GM18907 (cell line): ENCODE measurements around the gene DPP6.

ENCODE experiments used
- ATAC-seq: cut with Tn5 transposase; IDR thresholded peaks from one replicate; pipeline ENCODE4 v1.9.1; 2021; ENCODE audit warnings: mild to moderate bottlenecking, moderate library complexity; ENCODE audit not compliant: unreplicated experiment

The DPP6 gene

GRCh38 chr7:154783281-154783909 lies 731.2 kb downstream of the DPP6 start:
- no peak for ATAC-seq

- ATAC-seq = no peak
Observed at GRCh38 chr7:154785898-154786297, 733.7 kb downstream of the DPP6 start.

DNA sequence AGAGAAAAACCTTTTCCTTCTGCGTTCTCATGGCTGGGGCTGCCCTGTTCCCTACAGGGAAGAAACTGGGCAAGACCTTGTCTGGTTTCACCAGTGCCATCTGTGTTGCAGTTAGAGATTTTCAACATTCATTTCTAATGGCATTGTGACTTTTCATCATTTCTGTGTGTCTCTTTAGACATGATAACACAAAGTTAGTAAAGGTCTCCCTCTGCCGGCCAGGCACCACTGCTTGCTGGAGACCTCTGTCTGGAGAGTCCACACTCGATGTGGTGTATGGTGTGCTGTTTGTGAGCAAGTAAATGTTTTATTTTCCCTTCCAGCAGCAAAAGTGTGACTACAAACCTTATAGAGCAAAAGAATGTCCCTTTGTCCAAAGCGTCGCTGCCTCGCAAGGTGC lies 737.2 kb downstream of the DPP6 start:
- ATAC-seq = no peak

DNA sequence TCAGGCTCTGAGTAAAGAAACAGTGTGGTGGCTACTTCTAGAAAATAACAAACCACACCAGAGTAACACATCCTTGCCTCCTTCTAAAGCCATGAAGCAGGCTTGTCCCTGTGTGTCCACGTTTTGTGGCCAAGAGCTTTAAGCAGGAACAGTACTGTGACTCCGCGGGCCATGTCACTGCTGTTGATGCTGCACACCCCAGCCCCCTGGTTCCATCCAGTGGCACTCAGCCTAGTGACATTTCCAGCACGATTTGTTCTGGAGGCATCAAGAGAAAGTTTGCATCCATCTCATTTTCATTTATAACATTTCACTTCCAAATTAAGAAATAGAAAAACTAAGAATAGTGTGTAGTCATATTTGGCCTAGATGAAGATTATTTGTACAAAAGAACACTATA lies 739.4 kb downstream of the DPP6 start:
- ATAC-seq = no peak

DNA sequence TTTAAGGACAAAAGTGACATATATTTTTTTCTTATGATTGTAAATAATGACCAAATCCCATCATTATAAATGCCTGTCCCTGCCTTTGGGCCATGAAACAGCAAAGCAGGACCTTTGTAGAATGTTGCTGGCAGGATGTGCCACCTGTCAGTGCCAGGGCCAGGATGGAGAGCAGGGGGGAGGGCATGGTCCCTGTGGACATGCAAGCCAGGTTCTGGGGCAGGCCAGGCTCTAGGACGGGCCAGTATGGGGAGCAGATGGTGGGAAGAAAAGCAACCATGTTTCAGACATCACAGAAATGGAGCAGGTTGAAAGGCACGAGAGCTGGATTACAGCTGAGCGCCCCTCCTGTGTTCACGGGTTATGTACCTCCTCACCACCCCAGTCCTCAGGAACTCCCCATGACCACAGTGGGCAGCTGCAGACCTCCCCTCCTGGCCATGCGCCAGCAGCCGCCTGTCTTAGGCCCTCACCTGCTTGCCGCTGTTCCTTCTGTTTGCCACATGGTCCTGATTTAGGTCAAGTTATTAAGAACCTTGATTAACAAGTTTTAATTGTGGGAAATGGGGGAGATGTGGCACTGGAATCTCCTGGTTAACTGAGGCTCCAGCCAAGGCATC lies 740.3 kb downstream of the DPP6 start:
- ATAC-seq = no peak

DNA sequence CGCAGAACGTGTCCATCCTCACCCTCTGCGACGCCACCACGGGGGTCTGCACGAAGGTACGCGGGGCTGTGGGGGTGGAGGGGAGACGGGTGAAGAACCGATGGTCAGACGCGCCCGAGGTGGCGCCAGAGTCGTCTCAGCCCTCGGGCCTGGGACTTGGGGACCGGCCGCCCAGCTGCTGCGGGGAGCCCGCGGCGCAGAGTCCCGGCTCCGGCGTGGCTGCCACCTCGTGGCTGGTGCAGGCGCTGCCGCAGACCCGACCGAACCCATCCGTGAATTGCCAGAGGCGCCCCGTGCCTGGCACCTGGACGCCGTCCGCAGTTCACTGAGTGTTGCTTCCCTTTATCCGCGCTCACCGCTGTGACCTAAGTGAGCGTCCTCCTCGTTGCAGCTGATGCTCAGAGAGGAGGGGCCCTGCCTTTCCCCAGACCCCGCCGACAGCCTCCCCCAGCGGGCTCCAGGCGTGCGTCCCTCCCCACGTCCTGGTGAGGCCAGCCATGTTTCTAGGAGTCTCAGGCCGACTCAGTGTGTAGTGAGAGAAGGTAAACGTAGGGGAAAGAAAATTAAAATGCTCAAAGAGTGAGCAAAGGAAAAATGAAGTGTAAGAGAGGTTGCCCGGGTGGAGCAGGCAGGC lies 742.1 kb downstream of the DPP6 start:
- ATAC-seq = peak; percentile 69

- ATAC-seq = no peak
Observed at GRCh38 chr7:154795014-154795413, 742.8 kb downstream of the DPP6 start.

DNA sequence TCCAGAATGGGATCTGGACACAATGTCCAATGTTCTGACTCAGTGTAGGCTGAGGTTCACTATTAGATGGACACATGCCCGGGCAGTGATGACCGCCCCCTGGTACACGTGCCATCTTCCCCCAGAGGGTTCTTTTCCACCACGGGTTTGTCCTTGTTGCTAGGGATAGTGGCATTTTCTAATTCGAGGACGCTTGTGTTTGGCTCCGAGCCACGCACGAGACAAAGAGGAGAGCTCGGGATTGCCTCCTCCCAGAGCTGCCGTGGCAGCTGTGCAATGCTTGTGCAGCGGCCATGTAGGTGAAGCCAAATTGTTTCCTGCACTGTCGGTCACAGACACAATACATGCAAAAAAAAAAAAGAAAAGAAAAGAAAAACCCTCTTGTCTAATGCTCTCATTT lies 743.2 kb downstream of the DPP6 start:
- ATAC-seq = no peak

- no peak for ATAC-seq
Observed at GRCh38 chr7:154804449-154804848, 752.3 kb downstream of the DPP6 start.

GRCh38 chr7:154812027-154812426 lies 759.8 kb downstream of the DPP6 start:
- no peak for ATAC-seq

DNA sequence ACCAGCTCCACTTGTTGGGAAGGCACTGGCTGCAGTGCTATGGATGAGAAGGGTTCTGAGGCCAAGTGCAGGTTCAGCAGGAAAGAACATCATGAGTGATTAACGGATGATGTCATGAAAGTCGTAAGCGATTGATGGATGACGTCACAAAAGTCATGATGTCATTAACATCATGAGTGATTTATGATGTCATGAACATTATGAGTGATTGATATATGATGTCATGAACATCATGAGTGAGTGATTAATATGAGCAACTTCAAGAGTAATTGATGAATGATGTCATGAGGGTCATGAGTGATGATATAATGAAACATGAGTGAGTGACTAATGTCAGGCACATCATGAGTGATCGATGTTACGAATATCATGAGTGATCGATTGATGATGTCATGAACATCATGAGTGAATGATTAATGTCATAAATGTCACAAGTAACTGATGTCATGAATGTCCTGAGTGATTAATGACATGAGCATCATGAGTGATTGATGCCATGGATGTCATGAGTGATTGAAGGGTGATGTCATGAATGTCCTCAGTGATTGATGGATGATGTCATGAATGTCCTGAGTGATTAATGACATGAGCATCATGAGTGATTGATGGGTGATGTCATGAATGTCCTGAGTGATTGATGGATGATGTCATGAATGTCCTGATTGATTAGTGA lies 765.2 kb downstream of the DPP6 start:
- ATAC-seq = no peak

- ATAC-seq = no peak
Observed at GRCh38 chr7:154827007-154827406, 774.8 kb downstream of the DPP6 start.

DNA sequence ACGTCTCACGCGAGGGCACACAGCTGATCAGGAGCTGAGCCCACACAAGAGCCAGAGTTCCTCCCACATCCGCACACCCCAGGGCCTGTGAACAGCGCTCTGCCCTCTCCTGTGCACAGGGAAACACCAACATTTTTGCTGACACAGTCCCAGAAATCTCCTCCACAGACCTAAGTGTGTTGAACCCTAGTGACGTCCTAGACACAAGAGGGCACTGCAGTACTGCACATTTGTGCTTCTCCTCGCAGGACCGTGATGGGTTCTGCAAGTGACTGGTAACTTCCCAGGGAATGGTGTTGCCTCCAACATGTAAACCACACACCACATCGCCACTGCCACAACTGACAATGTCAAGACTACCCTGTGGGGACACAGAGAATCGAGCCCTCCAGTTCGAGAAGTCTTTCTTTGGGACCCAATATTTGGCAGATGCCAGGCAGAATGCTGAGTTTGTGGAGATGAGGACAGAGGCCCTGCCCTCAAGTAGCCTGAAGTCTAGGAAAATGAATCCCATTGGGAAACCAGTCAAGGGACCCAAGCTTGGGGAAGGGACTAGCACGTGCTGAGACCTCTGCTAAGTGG lies 780.5 kb downstream of the DPP6 start:
- peak; percentile 67 for ATAC-seq

DNA sequence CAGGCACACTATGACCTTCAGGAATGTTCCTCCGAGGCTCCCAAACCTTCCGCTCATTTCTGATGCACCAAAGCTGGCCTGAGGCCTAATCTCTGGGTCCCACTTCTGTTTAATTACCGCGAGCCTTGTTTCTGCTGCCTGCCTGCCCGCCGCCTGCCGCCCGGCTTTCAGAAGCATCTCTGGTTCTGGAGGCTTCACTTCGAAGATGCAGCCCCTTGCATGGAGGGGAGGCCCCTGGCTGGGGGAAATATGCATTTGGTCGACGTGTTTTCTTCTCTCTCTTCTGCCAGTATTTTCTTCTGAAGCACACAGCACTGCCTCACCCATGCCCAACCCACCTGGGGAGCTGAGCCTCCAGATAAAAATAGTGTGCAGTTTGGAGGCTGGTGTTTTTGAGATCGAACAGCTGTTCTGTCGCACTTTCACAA lies 783.8 kb downstream of the DPP6 start:
- ATAC-seq = no peak

DNA sequence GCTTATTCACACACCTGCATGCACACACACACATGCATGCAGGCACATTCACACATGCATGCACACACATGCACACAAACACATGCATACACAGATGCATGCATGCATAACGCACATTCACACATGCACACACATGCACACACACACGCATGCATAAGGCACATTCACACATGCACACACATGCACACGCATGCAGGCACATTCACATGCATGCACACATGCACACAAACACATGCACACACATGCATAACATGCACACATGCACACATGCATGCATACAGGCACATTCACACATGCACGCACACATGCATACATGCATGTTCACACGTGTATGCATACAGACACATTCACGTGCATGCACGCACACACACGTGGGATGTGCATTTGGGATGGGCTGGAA lies 784.9 kb downstream of the DPP6 start:
- peak; percentile 1 for ATAC-seq

- peak; percentile 97 for ATAC-seq
Observed at GRCh38 chr7:154837622-154838021, 785.4 kb downstream of the DPP6 start.

DNA sequence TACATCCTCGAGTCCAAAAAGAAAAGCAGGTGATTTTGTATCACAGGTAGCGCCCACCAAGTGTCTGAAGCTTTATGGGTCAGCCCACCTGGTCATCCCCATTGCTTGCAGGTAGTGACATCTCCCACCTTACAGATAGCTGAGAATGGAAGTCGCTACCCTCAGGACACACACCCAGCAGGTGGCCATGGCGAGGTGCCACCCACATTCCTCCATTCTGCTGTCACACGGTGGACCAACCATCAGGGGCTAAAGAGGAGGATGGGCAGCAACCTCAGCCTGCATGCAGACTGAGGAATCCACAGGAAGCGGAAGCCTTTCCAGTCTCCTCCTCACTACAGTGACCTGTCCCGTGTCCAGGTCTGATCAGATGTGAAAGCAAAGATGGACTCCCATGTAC lies 787.9 kb downstream of the DPP6 start:
- no peak for ATAC-seq

GRCh38 chr7:154841731-154842331 lies 789.6 kb downstream of the DPP6 start:
- ATAC-seq = no peak

DNA sequence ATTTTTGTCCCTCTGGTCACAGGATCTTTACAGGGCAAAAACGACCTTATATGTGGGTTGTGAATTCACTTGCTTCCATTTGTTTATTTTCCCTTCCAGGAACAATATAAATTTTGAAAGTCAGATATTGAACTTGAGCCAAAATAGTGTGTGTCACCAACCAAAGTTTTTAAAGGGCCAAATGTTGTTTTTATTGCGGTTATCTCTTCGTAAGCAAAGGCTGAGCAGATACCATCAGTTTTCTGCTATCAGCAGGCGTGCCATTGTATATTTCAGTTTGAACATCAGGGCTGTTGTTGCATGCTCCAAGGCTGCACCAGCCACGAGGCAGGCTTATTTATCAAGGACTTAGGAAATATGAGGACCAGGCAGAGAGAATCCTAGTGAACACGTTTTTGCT lies 790.4 kb downstream of the DPP6 start:
- no peak for ATAC-seq

DNA sequence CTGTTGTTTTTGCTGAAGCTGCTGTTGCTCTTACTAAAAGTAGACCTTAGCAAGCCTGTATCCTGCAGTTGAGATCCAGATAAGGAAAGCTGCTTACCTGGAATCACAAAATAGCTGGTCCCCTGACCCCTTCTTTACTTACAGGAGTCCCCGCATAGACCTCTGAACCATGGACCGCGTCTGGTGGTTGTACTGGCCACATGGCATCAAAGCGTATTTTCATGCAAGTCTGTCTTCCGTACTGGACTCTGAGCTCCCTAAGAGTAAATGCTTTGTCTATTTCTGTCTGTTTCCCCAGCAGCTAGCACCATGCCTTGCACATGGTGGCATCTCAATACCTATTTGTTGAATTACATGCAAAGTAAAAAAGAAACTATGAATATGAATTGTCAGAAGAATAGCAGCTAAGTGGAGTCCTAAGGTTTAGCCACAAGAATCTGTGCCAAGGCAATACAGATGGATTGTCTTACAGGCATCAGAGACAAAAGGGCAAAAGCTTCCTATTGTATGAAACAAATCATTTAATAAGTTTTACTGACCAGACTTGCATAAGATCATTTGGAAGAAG lies 791.6 kb downstream of the DPP6 start:
- peak; percentile 52 for ATAC-seq

DNA sequence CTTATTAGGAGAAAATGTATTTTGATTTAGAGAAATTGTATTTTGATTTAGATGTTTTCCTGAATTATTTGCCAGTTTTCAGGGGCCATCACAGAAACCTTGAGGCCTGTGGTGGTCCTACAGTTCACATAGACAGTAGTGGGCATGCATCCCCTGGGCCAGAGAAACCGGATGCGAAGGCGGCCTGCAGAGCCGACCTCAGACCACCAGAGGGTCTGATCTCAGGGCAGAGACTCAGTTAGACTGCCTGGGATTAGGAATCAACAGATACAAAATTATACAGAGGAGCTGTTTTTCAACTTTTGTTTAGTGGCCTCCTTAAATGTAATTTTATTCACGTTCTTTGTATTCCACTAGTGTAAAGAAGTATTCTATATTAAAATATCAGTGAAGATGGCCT lies 792.3 kb downstream of the DPP6 start:
- no peak for ATAC-seq
